ENCODE measurements around the gene FILIP1.

The FILIP1 gene

GRCh38 chr6:75334266-75335040 is 159.1 kb downstream of the FILIP1 start:
- DNase-seq (ENCODE audit: low read depth), result no peak

- no peak for DNase-seq (ENCODE audit: low read depth)
Observed at GRCh38 chr6:75333676-75334200, 159.9 kb downstream of the FILIP1 start.

DNA sequence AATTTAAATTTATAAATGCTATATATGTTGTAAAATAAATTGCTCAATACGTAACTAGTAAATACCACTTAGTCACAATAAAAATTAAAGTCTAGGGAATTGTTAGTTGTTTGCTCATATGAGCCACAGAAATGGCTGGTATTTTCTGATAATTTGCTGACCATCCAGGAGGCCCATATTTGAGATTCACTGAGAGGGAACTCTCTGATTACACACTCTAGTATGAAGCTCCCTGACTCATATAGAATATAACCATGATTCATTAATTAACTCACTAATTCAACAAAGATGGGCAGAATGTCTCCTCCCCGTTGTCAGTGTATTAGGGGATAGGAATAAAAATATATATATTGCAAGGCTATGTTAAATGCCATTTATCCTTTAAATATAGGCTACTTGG is 162.4 kb downstream of the FILIP1 start:
- no peak for DNase-seq (ENCODE audit: low read depth)

- DNase-seq (ENCODE audit: low read depth), result no peak
Observed at GRCh38 chr6:75329703-75330102, 163.9 kb downstream of the FILIP1 start.

DNA sequence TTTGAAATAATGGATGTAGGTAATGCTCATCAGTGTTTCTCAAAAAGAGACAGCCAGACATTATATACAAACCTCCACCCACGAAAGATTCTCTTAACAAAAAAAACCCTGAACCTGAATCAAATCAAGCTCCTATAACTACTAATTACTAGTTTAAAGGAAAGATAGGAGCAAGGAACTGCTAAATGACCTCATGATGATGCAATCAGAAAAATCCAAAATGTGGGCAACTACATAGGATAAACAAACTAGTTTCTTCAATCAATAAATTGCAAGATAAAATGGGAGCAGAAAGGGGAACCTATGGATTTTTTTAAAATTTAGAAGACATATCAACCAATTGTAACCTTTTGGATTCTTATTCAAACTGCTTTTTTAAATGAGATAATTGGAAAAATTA is 165.8 kb downstream of the FILIP1 start:
- DNase-seq (ENCODE audit: low read depth), result no peak

DNA sequence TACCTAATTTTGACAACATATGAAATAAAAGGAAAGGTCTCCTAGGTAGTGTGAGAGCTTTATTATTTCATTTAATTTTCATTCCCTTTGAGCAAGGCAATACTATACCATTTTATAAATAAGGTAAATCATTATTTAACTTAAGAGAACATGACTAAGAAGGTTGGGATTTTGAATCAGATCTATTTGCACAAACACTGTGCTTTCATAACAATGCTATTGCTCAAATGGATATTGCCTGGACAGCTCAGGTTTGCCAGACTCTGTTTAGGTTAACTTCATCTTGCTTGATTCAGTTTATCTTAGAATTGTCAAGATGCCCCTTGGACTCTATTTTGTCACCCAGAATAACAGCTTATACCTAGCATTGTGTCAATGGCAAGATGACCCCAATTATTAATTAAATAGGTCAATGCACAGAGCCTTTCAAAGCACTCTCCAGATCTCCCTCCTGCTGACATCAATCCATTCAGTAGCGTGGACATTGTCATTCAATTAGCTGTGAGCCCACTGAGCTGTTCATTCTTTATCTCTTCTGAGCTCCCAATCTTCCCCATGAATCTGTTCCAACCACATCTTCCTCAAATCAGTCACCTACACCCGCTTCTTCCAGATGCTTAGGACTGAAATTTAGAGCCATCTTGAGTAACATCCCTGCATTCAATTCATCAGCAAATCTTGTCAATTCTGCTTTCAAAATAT is 166.9 kb downstream of the FILIP1 start:
- DNase-seq (ENCODE audit: low read depth), result no peak

- DNase-seq (ENCODE audit: low read depth), result no peak
Observed at GRCh38 chr6:75318900-75319299, 174.7 kb downstream of the FILIP1 start.

- no peak for DNase-seq (ENCODE audit: low read depth)
Observed at GRCh38 chr6:75317503-75318206, 175.9 kb downstream of the FILIP1 start.

- no peak for DNase-seq (ENCODE audit: low read depth)
Observed at GRCh38 chr6:75315978-75316377, 177.6 kb downstream of the FILIP1 start.

DNA sequence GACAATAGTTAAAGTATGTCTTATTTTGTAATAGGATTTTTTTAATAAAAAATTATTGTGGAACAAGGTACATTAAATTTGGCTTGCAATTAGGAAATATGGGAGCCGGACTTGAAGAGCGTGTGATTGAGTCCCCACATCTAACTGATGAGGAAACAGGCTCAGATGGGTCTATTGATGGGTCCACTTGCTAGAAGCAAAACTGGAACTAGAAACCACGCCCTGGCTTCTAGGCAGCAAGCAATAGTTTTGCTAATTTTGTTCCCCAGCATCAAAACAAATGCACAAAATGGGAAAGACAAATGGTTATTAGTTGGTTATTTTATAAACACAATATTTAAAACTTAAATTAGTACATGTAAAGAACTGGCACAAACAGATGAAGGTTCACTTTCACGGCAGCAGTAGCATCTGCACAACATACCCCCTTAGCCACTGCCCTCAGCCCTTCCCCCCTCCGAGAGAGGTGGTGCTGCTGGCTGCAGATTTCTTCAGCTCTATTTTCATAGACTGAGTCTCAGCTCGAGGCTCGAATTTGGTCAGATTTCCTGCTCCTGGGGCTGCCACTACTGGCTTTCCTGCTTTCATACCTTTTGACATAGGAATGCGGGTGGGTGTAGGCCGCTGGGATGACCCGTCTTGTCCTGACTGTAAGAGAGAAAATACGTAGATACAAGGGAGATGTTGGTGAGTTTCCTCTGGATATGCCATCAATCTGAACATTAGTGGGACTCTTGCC is 185.2 kb downstream of the FILIP1 start:
- no peak for DNase-seq (ENCODE audit: low read depth)

GRCh38 chr6:75307364-75308004 is 186.1 kb downstream of the FILIP1 start:
- DNase-seq (ENCODE audit: low read depth), result no peak

- no peak for DNase-seq (ENCODE audit: low read depth)
Observed at GRCh38 chr6:75306064-75306463, 187.5 kb downstream of the FILIP1 start.

- no peak for DNase-seq (ENCODE audit: low read depth)
Observed at GRCh38 chr6:75305573-75305972, 188.0 kb downstream of the FILIP1 start.

GRCh38 chr6:75302280-75302679 is 191.3 kb downstream of the FILIP1 start:
- DNase-seq (ENCODE audit: low read depth), result no peak

DNA sequence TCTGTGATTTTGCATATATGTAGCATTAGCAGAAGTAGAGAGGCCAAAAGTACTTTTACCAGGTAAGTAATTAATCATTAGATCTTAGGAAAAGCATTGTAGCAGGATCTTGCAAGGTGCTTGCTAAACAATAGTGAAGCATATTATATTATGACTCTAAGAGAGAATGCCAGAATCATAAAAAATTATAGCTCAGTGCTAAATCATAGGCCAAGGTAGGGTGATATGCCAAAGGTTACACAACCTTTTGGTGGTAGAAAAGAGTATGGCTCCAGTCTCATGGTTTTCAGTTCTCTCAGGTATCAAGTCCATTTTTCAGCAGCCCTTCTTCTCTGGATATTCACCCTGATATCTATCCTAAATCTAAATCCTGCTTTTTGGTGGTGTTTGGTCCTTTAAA is 192.1 kb downstream of the FILIP1 start:
- DNase-seq (ENCODE audit: low read depth), result no peak

DNA sequence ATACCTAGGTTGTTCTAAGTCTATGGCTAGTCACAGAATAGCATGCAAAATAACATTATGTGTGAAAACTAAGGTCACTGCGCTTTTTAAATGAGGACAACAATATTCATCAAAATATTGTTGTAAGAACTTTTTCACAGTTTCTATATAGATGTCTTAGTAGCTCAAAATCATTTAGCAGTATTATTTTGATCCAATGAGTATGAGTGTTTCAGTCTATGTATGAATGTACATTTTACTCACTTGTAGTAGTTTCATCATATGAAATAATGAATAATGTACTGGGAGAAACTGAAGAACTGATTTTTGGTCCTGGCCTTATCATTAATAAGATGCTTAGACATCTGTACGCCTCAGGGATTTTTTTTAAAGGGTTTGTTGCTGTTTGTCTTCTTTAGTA is 192.5 kb downstream of the FILIP1 start:
- no peak for DNase-seq (ENCODE audit: low read depth)

GRCh38 chr6:75300531-75300855 is 193.1 kb downstream of the FILIP1 start:
- no peak for DNase-seq (ENCODE audit: low read depth)

DNA sequence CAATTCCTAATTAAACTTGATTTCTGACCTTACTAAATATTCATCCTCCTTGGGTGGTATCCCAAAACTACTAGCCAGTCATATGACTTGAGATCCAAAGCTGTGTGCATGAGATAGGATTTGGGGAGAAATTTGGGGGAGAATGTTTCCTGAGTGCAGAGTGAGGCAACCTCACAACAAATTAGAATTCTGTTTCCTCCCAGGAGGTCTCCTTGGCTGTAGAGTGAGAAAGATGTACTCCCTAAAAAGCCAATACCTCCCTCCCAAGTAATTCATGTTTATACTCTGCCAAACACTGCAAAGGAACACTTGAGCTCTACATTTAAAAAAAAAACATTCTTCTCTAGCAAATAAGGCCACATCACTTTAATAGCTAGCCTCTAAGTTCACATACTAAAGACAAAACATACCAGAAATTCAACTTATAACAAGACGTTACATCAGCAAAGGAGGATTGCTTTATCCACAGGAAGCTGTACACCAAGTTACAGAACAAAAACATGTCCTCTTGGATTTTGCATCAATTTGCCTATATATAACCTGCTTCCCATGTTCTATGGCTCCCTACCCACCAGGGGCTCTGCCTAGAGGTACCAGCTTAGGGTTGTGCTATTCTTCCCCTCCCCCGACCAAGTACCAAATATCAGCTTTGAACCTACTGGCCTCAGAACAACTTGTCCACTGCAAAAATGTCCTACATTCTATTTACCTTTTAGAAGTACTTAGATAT is 193.6 kb downstream of the FILIP1 start:
- no peak for DNase-seq (ENCODE audit: low read depth)

DNA sequence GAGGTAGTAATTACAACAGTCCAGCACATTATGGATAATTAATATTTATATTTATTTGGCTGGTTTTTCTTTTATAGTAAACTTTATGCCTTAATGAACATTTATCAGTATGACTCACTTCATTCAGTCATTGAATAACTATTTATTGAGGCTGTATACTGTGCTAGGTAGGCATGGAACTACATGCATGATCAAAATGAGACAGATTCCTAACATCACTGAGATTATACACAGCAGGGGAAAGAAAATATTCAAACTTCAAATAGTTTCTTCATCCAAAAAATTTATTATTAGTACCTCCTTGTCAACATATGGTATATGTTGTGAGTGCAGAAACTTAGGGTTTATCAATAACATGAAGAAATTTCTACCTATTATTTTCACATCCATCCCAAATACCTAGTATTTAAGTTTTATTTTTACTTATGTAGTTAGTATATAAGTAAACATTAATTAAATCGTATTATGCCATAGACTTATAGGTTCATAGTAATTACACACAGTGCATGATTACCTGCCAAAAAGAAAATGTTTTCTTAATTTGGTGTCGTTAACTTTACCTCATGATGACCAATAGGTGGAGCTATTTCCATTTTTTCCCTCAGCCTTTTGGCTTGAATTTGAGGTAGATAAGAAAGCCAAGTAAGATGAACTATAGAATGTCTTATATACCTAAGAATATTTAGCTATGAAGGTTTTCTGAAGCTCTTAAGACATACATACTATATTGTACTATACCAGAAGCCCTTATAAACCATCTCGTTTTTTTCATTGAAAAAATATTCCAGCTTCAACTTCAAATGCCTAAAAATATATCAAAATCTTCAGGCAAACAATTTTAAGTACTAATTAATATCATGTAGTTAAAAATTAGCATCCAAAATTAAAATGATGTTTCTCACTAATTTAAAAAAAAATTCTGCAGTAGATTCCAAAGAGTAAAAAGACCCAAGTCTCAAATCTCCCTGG is 196.5 kb downstream of the FILIP1 start:
- no peak for DNase-seq (ENCODE audit: low read depth)

GRCh38 chr6:75292555-75292954 is 201.0 kb downstream of the FILIP1 start:
- DNase-seq (ENCODE audit: low read depth), result no peak
